NCI-H1930 (cell line): ENCODE results near the gene KRI1.
A peak's percentile ranks its signal among the peaks of the same experiment; 100 is the strongest.
"Not testable (repeated sequence)": the region's sequence is repeated elsewhere in the genome, so short reads cannot be mapped to it uniquely, and the experiment has no call there.

Source experiments
- DNase-seq, 2 experiments: peaks; one replicate each; lab custom pipeline; 2025; lab: John Stamatoyannopoulos, UW

KRI1 gene

GRCh38 chr19:10550336-10550735 is 15.5 kb downstream of the KRI1 start:
- DNase-seq: no peak

GRCh38 chr19:10549733-10550132 is 16.1 kb downstream of the KRI1 start:
- no peak for DNase-seq

GRCh38 chr19:10548746-10549276 is 17.0 kb downstream of the KRI1 start:
- no peak for DNase-seq

DNA sequence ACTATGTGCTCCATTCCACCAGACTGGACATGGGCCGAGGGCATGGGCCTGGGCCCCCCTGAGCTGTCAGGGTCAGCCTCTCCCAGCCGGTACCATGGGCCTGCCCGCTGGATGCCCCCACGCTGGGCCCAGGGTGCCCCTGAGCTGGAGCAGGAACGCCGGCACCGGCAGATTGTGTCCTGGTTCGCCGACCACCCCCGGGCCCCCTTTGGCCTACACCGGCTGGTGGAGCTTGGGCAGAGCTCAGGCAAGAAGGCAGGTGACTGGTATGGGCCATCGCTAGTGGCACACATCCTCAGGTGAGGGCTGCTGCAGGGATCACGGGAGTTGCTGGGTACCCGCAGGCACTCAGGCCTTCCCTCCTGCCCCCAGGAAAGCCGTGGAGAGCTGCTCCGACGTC is 19.0 kb downstream of the KRI1 start:
- DNase-seq: no peak

DNA sequence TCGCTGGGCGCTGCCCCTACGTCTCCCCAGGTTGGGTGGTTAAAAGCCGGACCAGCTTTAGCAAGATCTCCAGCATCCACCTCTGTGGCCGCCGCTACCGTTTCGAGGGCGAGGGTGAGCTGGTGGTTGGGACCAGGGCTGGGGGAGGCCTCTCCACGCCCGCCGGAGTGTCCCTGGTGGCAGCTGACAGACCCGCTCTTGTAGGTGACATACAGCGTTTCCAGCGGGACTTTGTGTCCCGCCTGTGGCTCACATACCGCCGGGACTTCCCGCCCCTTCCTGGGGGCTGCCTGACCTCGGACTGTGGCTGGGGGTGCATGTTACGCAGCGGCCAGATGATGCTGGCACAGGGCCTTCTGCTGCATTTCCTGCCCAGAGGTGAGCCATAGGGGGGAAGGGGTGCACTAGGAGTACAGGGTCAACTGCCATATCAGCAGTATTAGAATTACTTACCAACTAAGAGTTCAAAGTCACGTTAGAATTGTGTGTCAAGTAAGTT is 21.0 kb downstream of the KRI1 start:
- DNase-seq: no peak

DNA sequence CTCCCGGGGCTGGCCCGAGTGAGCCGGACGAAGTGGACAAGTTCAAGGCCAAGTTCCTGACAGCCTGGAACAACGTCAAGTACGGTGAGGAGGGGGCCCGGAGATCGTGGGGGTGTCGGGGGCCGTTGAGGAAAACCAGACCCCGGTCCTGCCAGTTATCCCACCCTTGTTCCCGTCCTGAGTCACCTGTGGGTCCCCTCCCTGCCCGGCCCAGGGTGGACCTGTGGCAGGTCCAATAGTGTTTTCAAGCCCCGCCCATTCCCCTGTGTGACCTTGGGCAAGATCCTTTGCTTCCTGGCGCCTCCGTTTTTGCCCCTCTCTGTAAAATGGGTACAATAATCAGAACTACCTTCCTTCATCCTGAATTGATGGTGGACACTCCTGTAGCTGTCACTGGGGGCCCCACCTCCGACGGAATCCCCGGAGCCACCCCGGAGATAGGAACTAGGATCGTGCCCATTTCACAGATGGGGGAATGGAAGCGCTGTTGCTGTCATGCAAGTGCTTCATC is 21.5 kb downstream of the KRI1 start:
- DNase-seq: no peak

DNA sequence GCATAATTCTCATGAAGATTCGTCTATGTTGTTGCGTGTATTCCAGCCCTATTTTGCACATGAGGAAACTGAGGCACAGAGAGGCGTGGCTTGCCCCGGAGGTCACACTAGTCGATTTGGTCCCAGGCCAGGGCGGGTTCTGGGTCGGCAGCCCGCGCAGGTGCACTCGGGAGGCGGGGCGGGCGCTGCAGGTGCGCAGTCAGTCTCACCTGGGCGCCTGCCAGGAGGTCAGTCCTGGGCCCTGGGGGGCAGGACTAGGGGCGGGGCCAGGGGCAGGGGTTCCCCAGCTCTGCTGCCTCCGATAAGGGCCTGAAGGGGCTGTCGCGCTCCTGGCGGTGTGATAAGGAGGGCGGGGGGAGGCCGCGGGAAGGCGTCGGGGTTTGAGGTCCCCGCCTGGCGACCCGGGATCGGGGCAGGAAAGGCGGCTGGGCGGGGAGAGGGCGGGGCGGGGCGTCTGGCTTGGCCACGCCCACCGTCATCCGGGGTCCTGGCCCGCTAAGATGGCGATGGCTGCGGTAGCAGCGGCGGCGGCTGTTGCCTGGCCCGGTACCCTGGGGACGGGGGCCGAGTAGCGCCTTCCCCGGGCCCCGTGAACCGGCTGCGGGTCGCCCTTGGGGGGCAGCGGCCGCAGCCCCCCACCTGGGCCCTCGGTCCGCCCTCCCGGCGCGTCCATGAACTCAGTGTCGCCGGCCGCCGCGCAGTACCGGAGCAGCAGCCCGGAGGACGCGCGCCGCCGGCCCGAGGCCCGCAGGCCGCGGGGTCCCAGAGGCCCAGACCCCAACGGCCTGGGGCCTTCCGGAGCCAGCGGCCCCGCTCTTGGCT is 22.2 kb downstream of the KRI1 start, which contains the start of gene ATG4D:
TSS of gene ATG4D (plus strand) at position 485 of the 822 bp plus-strand sequence. CDS start at position 672, 187 bp downstream.
- peak; percentile 50 to 61 for DNase-seq

DNA sequence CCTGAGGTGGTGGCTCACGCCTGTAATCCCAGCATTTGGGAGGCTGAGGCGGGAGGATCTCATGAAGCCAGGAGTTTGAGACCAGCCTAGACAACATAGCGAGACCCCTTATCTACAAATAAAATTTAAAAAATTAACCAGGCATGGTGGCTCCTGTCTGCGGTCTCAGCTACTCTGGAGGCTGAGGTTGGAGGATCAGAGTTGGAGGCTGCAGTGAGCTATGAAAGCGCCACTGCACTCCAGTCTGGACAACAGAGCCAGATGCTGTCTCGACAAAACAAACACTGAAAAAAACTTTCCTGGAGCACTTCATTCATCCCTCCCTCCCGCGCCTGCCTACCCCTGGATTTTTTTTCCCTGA is 22.8 kb downstream of the KRI1 start:
- no peak for DNase-seq

DNA sequence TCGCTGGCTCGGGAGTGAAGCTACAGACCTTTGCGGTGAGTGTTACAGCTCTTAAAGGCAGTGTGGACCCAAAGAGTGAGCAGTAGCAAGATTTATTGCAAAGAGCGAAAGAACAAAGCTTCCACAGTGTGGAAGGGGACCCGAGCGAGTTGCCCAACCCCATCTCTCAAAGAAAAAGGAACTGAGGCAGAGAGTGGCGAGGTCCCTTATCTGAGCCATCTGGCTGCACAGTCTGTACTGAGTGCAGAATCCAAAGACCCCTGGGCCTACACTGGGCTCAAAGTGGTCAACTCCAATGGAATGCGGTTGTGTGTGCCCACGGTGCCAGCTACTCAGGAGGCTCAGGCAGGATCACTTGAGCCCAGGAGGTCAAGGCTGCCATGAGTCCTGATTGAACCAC is 26.8 kb downstream of the KRI1 start:
- DNase-seq: not testable (repeated sequence)

- no peak for DNase-seq
Measured at GRCh38 chr19:10538204-10538983, 27.4 kb downstream of the KRI1 start.

DNA sequence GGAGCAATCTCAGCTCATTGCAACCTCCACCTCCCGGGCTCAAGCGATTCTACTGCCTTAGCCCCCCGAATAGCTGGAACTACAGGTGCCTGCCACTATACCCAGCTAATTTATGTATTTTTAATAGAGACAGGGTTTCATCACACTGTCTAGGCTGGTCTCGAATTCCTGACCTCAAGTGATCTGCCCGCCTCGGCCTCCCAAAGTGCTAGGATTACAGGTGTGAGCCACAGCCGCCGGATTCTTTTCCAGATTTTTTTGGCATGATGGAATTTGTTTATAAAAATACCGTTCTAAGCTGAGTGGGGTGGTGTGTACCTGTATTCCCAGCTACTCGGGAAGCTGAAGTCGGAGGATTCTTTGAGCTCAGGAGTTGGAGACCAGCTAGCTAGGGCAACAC is 28.1 kb downstream of the KRI1 start:
- DNase-seq: no peak

GRCh38 chr19:10535613-10536012 is 30.2 kb downstream of the KRI1 start:
- DNase-seq: no peak

DNA sequence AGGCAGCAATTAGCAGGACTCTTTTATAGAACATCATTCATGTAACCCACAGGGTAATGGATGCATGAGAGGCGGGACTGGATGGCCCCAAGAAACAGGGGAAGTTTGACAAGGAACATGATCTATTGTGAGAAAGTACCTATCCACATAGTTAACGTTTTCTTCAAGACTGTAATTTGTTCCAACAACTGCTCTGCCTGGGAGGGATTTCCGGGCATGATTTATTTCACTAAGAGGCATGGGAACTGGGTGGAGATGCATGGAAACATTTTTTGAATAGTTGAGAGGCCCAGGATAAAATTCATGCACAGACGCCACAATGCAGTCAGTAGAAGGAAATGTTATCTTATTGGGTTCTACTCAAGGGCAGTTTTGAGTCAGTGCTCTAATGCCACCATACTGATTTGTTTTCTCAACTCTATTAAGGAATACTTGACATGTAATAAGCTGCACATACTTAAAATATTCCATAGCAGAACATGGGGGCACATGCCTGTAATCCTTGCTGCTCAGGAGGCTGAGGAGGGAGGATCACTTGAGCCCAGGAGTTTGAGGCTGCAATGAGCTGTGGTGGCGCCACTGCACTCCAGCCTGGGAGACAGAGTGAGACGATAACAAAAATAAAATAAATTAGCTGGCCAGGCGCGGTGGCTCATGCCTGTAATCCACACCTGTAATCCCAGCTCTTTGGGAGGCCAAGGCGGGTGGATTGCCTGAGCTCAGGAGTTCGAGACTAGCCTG is 32.0 kb downstream of the KRI1 start:
- DNase-seq: no peak

DNA sequence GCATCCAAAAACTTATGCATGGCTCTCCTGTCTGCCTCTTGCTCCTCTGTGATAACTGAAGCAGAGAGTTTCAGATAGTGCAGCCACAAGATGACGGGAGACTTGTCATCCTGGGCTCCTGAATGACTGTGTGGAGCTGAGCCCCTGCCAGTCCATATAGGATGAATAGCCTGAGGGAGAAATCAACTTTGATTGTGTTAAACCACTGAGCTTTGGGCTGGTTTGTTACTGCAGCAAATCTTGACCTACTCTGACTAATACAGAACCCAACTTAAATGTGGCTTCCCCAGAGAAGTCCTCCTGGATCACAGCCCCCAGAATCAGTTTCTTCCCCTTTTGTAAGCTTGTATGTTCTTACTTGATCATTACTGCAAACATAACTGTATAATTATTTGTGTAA is 33.4 kb downstream of the KRI1 start:
- no peak for DNase-seq

DNA sequence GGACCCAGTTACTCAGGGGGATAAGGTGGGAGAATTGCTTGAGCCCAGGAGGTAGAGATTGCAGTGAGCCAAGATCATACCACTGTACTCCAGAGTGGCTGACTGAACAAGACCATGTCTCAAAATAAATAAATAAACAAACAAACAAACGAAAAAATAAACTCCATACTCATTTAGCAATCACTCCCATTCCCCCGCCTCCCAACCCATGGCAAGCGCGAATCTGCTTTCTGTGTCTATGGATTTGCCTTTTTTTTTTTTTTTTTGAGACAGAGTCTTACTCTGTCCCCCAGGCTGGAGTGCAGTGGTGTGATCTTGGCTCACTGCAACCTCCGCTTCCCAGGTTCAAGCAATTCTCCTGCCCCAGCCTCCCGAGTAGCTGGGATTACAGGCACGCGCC is 38.9 kb downstream of the KRI1 start:
- DNase-seq: not testable (repeated sequence)

- DNase-seq: no peak
Measured at GRCh38 chr19:10525636-10526035, 40.2 kb downstream of the KRI1 start.

DNA sequence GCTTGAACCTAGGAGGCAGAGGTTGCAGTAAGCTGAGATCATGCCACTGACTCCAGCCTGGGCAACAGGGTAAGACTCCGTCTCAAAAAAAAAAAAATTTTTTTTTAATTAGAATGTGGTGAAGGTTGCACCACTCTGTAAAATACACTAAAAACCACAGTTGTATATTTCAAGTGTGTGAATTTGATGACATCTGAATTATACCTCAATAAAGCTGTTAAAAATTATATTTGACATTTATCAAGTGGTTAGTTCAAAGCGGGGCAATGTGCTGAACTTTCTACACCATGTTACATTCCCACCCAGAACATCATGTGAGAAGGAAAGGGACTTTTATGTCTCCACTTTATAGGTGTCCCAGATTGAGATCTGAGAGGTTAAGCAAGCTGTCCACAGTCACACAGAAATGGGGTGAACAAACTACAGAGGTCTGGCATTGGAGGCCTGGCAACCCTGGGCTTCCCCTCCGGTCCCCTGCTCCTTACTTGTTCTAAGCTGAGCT is 42.6 kb downstream of the KRI1 start:
- DNase-seq: no peak

DNA sequence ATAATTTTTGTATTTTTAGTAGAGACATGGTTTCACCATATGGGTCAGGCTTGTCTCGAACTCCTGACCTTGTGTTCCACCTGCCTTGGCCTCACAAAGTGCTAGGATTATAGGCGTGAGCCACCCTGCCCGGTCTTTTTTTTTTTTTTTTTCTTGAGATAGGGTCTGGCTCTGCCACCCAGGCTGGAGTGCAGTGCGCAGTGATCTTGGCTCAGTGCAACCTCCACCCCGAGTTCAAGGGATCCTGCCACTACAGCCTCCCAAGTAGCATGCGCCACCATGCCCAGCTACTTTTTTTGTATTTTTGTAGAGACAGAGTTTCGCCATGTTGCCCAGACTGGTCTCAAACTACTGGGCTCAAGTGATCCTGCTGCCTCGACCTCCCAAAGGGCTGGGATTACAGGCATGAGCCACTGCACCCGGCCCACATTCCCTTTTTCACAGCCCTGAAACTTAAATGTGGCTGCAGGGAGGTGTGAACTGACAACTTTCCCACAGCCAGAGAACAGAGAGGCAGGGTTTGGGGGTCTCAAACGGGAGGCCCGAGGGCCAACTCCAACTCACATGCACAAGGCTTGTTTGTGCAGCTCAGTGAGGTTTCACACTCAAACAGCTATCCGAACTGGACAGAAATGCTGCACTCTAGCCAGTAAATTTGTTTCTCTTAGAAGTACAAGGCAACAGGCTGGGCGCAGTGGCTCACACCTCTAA is 44.2 kb downstream of the KRI1 start:
- DNase-seq: no peak

- DNase-seq: no peak
Measured at GRCh38 chr19:10520652-10521318, 45.0 kb downstream of the KRI1 start.

DNA sequence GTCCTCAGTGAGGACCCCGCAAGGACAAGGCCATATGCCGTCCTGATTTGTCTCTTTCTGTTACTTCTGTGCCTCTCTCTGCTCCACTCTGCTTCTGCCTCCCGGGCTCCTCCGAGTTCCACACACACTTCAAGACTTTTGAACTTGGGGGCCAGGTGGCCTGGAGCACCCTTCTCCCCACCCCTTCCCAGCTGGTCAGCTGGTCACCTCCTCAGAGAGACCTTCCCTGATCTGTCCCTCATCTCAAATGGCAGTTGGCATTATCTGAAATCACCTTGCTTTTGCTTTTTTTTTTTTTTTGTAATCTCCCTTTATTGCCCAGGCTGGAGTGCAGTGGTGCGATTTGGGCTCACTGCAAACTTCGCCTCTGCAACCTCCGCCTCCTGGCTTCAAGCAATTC is 46.4 kb downstream of the KRI1 start:
- no peak for DNase-seq
